ENCODE measurements around the gene HOPX.

GRCh38 chr4:56705334-56705733 is 24.2 kb upstream of the HOPX start:
- TF ChIP-seq TAF1 (IDR thresholded peaks at IDR 0.05; ENCODE audit: borderline replicate concordance, insufficient read depth, low read length) (no peak), POLR2AphosphoS5 (IDR thresholded peaks at IDR 0.05; ENCODE audit: low read depth, low read length) (no peak), FOXP2 (optimal IDR thresholded peaks at IDR 0.05; ENCODE audit: borderline replicate concordance, extremely low read depth, extremely low read length, insufficient read depth) (no peak)
